HK-2 (cell line): ENCODE measurements around the gene HOXA11.

Source experiments
- DNase-seq: peaks from one replicate; pipeline ENCODE4 v3.0.0-alpha.2; 2018; ENCODE audit not compliant: unreplicated experiment

HOXA11 gene

DNA sequence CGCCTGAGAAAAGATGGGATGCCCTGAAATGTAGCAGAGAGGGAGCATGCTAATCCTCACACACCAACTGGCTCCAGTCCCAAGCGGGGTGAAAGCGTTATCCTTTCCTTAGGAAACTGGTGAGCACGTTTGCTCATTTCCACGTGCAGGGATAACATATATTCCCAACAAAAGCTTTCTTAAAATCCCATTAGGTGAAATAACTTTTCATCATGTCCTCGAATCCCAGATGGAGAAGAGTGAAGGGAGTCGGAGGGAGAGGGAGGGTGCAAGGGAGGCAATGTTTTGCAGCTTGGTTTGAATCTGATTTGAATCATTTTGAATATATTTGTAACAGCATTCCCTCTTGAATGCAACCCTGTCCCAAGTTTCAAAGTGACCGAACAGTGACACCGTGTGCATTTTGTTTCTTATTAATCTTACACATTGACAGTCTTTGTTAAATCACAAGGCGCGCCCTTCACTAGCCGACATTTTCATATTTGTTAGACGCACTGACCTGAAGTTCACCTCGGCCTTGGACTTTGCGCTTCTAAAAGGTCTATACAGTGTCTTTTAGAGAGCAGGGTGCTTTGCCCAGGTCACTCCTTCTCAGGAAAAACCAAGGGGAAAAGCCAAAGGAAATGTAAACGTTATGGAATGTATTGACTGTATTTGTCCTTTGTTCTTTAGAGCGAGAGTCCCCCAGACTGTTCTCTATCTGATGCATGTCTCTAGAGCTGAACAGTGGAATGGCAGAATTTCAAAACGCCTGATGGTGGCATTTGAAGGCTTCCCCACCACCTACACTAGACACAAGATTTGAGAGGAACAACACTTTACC, 51.4 kb downstream of the HOXA11 start:
- DNase-seq = no peak

DNA sequence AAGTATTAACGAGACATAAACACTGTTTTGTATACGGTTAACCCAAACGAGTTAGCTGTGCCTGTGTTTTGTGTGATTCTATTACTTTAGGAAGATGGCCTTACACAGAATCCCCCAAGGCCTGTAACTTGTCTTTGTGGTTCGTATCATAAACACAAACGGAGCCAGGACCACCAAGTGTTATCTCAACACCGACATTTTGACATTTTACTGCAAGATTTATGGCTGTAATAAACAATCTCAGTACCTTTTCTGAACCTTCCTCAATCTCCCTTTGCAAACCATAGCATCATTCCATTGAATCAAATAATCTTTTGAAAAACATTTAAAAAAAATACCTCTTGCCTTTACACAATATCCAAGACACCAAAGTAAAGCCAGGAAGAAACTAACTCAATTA, 52.1 kb downstream of the HOXA11 start:
- no peak for DNase-seq

DNA sequence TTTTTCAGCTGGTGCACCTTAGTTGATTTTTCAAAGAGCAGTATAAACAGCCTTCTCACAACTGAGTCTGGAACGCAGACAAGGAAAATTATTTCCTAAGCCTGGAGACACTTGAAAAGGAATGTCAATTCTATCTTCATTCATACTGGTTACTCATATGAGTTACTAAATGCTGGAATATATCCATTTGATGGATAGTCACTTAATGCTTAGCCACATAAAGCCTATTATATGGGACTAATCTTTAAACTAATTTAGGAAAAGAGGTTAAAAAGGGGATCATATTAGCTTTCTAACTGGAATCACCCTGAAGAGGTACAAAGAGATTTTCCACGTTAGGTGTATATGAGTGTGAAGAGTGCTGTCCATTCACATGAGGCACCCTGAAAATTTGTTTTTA, 52.8 kb downstream of the HOXA11 start:
- DNase-seq = no peak

- DNase-seq = no peak
These were observed 53.6 kb downstream of the HOXA11 start for GRCh38 chr7:27131390-27131819.
